GM12878 (cell line): ENCODE results near the gene PDE12. TPM values are rescaled to one million over a fixed set of nuclear protein-coding genes. Genes with fewer than 3 reads are reported as not detected.

Experiments used
- ATAC-seq: fragments of 200-7000 bp; cut with Tn5 transposase; 3 replicates; pipeline ENCODE4 v1.9.1; 2020; ENCODE audit warnings: mild to moderate bottlenecking, moderate library complexity
- BruUV-seq: library from RNA; stranded (reverse); fragments of 400-500 nt; replicated peaks from 2 replicates; lab custom pipeline; 2021; lab: Mats Ljungman, UMichigan
- CTCF ChIA-PET: fragments of 300-600 bp; sonication (Branson Sonifier 250); formaldehyde crosslinking; extraction: SDS; loops from one replicate; lab custom pipeline; 2021; ENCODE audit warnings: inconsistent platforms; lab: Yijun Ruan, JAX
- POLR2A ChIA-PET: fragments of 350-600 bp; formaldehyde crosslinking; extraction: SDS; loops from one replicate; lab custom pipeline; 2021; ENCODE audit warnings: inconsistent platforms; lab: Charles Lee
- RAD21 ChIA-PET: fragments of 300-600 bp; sonication (Branson Sonifier 250); formaldehyde crosslinking; loops from one replicate; lab custom pipeline; 2023; ENCODE audit warnings: antibody characterized with exemption; ENCODE audit not compliant: unreplicated experiment; lab: Charles Lee
- SMC1A ChIA-PET: fragments of 300-600 bp; sonication (Branson Sonifier 250); formaldehyde crosslinking; loops from one replicate; lab custom pipeline; 2023; ENCODE audit not compliant: unreplicated experiment, uncharacterized antibody; lab: Charles Lee
- DNase-seq: peaks from one replicate; pipeline ENCODE4 v3.0.0-alpha.2; 2011; ENCODE audit warnings: low read depth, low spot score
- FAIRE-seq: peaks from 3 replicates; lab custom pipeline; 2011; peaks lifted over from hg19 to GRCh38; lab: Jason Lieb, UNC
- H2AFZ ChIP-seq: 2 replicates; pipeline ENCODE4 v1.6.0; 2011; ENCODE audit warnings: low read depth, low read length, control low read depth; ENCODE audit not compliant: control insufficient read depth
- H3K27ac ChIP-seq: 2 replicates; pipeline ENCODE4 v1.5.1; 2011; ENCODE audit warnings: control low read depth; ENCODE audit not compliant: control insufficient read depth, insufficient read depth
- H3K27me3 ChIP-seq, 2 experiments: replicated peaks in 1 of 2; 2 replicates each; pipeline versions ENCODE4 v1.6.0 to v1.6.1; 2011; ENCODE audit warnings: low read length in 1 of 2; ENCODE audit not compliant: control insufficient read depth in 2 of 2, insufficient read depth in 2 of 2
- H3K36me3 ChIP-seq, 2 experiments: 2 replicates each; pipeline ENCODE4 v1.5.1; 2011; ENCODE audit warnings: low read length in 1 of 2; ENCODE audit not compliant: control insufficient read depth in 2 of 2, insufficient read depth in 2 of 2
- H3K4me1 ChIP-seq: 2 replicates; pipeline ENCODE4 v1.6.1; 2011; ENCODE audit warnings: mild to moderate bottlenecking, low read length, moderate library complexity, mixed read lengths; ENCODE audit not compliant: control insufficient read depth, insufficient read depth
- H3K4me2 ChIP-seq: 2 replicates; pipeline ENCODE4 v1.6.0; 2011; ENCODE audit warnings: control low read depth; ENCODE audit not compliant: control insufficient read depth, insufficient read depth
- H3K4me3 ChIP-seq: fragments of 200-600 bp; sonication (generic); 2 replicates; pipeline ENCODE4 v1.5.1; 2016
- H3K79me2 ChIP-seq: 2 replicates; pipeline ENCODE4 v1.6.0; 2011; ENCODE audit warnings: low read length; ENCODE audit not compliant: control insufficient read depth, insufficient read depth
- H3K9ac ChIP-seq: 2 replicates; pipeline ENCODE4 v1.8.0; 2011; ENCODE audit warnings: low read length, control low read depth, mixed read lengths; ENCODE audit not compliant: control insufficient read depth, insufficient read depth
- H3K9me3 ChIP-seq: replicated peaks from 3 replicates; pipeline ENCODE4 v1.5.1; 2011; ENCODE audit warnings: mild to moderate bottlenecking, low read length; ENCODE audit not compliant: control insufficient read depth, insufficient read depth
- H4K20me1 ChIP-seq: 2 replicates; pipeline ENCODE4 v1.6.0; 2011; ENCODE audit not compliant: control insufficient read depth, insufficient read depth
- FOXM1 ChIP-seq: IDR thresholded peaks from 2 replicates; pipeline ENCODE4 v1.6.1; 2012; ENCODE audit warnings: low read depth, mild to moderate bottlenecking, inconsistent platforms, low read length, moderate library complexity
- POLR2AphosphoS2 ChIP-seq: IDR thresholded peaks from 2 replicates; pipeline ENCODE4 v1.6.1; 2011; ENCODE audit warnings: low read depth, mild to moderate bottlenecking, low read length, improper control_type of control experiment, moderate library complexity
- SIX5 ChIP-seq: IDR thresholded peaks from 2 replicates; pipeline ENCODE4 v1.6.1; 2011; ENCODE audit warnings: mild to moderate bottlenecking, low read depth, low read length, moderate library complexity; ENCODE audit not compliant: severe bottlenecking
- TCF3 ChIP-seq: IDR thresholded peaks from 2 replicates; pipeline ENCODE4 v1.6.1; 2012; ENCODE audit warnings: low read depth, mild to moderate bottlenecking, low read length, borderline replicate concordance; ENCODE audit not compliant: insufficient read depth
- ZNF24 ChIP-seq: fragments of 450-650 bp; IDR thresholded peaks from 2 replicates; pipeline ENCODE4 v1.6.1; 2017; ENCODE audit warnings: antibody characterized with exemption, mild to moderate bottlenecking
- WGBS: methylation state at CpG from one replicate; pipeline ENCODE4 v1.1.6; 2016; ENCODE audit warnings: low lambda C conversion rate; ENCODE audit not compliant: insufficient replicate concordance, insufficient coverage; ENCODE audit errors: missing lambda C conversion rate; 5-methylcytosine and 5-hydroxymethylcytosine counted together
- in situ Hi-C: fragments of 300-500 bp; cut with MboI; formaldehyde crosslinking; loops from 9 replicates; pipeline ENCODE4 v1.14.3; 2018; ENCODE audit warnings: mixed read lengths
- intact Hi-C: fragments of 100-400 bp; cut with micrococcal nuclease; formaldehyde crosslinking; loops from one replicate; pipeline ENCODE4 v1.14.2; 2022; ENCODE audit not compliant: unreplicated experiment
- polyA plus RNA-seq, 11 experiments: library from polyadenylated mRNA; depleted of rRNA in 4 of 11; unstranded in 6 of 11; stranded (reverse) in 5 of 11; fragments of >200 nt; fragmentation: Nextera tagmentation in 4 of 11; fragmentation: Illumina TruSeq in 1 of 11; extraction: Ambion mirVana in 4 of 11; extraction: Trizol in 1 of 11; gene quantifications; 1 replicate in 1 of 11; 2 replicates in 10 of 11; pipeline versions ENCODE4 v1.2.1 to v1.2.3, GENCODE V29; 2011 to 2016; ENCODE audit warnings: inconsistent platforms in 2 of 11, missing spikeins in 2 of 11, low read depth in 1 of 11
- total RNA-seq, 4 experiments: library from RNA; depleted of rRNA in 3 of 4; stranded (reverse); fragments of >200 nt in 3 of 4; fragmentation: Illumina TruSeq in 1 of 4; extraction: Trizol in 1 of 4; gene quantifications; 2 replicates each; pipeline versions ENCODE4 v1.2.1 to v1.2.3, GENCODE V29; 2013 to 2021

Gene PDE12
- total and polyA plus RNA-seq, 10 of the 15 experiments (the other 5 are each of a cell fraction or from before 2014, with no cell fraction given) = 3.0 to 26.1 (median 17.4) TPM

DNA sequence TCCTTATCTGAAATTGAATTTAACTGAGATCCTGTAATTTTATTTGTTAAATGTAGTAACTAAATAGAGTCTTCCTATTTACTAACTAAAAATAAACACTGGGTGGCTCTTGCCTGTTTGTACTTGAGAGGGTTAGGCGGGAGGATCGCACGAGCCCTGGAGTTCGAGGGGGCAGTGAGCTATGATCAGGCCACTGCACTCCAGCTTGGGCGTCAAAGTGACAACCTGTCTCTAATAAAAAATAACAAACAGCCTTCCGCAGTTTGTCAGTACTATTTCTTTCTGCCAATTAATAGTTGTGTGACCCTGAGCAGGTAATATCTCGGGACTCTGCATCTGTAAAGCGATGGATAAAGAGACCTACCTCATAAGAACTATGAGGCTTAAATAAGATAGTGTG lies 768 bp upstream of the PDE12 start:
- peak overlapping the region; percentile 85 for H3K4me2 ChIP-seq
- peak overlapping the region; percentile 100 for H2AFZ ChIP-seq
- TSS peak; percentile 99 for BruUV-seq
- whole genome bisulfite sequencing = 24% methylated on average over 8 of the region's 8 CpGs
- H3K4me1 ChIP-seq = no peaks in the 10 kb centered on the region; the same call in none of the 2 replicates
- CTCF ChIA-PET = interaction anchor here (1.2 to 1.6 kb wide), 3 partner anchors 38 to 271 kb away, joined by 5 to 7 read pairs (median 6); partner anchors contain the start of gene ARF4
- RAD21 ChIA-PET = interaction anchor here (0.6 to 3.7 kb wide), 5 partner anchors 42 to 271 kb away, joined by 3 to 22 read pairs (median 4); partner anchors contain the start of gene ARF4
- H3K79me2 ChIP-seq = peaks cover 49% of the 10 kb centered on the region
- no peak; the same call in 2 of the 3 replicates for ATAC-seq
- no peaks in the 10 kb centered on the region for H4K20me1 ChIP-seq
- POLR2A ChIA-PET = interaction anchor here (0.7 to 5.5 kb wide), 4 partner anchors 43 to 271 kb away, joined by 3 to 36 read pairs (median 4); partner anchors contain the start of gene ARF4
- peak overlapping the region; percentile 96 for H3K9ac ChIP-seq
- SMC1A ChIA-PET = interaction anchor here (1.4 to 2.6 kb wide), 4 partner anchors 42 to 327 kb away, joined by 4 to 14 read pairs (median 6); partner anchors contain the start of gene ARF4
- H3K27ac ChIP-seq = peak overlapping the region; percentile 99
- no peaks in the 10 kb centered on the region for H3K27me3 ChIP-seq
- in situ Hi-C loops = no loop called here
- no peak for DNase-seq
- H3K4me3 ChIP-seq = peak overlapping the region; percentile 76
- H3K36me3 ChIP-seq = peaks cover 0 to 10% of the 10 kb centered on the region in 2 experiments; a peak in 2 of 4 replicates
- intact Hi-C loops = loop anchor here (5.0 kb wide), 1 partner anchor 137 kb away; the partner anchor contains the start of gene DENND6A
- H3K9me3 ChIP-seq = no peaks in the 10 kb centered on the region
- TF ChIP-seq POLR2AphosphoS2 = no peak
- no peak for TF ChIP-seq TCF3
- no peak for TF ChIP-seq FOXM1
- TF ChIP-seq ZNF24 = no peak
- TF ChIP-seq SIX5 = no peak
- no peak for FAIRE-seq
